ENCODE results near the gene THPO. TPM values are rescaled to one million over a fixed set of nuclear protein-coding genes. Genes with fewer than 3 reads are reported as not detected.

THPO gene
- polyA plus RNA-seq, 10 donors, result 1.1 to 2.1 (median 1.6) TPM

- no peak for DNase-seq
Measured at GRCh38 chr3:184335291-184335660, 42.7 kb downstream of the THPO start.

DNA sequence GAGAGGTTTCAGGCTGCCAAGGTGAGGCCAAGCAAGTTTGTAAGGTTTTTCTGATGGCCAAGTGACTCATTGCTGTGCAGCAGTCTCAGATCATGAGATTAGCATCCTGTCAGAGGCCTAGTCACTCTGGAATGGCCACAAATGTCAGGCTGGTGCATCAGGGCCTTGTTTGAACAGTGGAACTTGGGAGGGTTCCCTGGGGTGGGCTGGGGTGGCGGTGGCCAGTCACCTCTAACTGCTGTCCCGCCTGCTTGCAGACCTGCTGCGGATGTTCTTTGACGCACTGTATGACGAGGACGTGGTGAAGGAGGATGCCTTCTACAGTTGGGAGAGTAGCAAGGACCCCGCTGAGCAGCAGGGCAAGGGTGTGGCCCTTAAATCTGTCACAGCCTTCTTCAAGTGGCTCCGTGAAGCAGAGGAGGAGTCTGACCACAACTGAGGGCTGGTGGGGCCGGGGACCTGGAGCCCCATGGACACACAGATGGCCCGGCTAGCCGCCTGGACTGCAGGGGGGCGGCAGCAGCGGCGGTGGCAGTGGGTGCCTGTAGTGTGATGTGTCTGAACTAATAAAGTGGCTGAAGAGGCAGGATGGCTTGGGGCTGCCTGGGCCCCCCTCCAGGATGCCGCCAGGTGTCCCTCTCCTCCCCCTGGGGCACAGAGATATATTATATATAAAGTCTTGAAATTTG lies 43.4 kb downstream of the THPO start:
- DNase-seq, result no peak

DNA sequence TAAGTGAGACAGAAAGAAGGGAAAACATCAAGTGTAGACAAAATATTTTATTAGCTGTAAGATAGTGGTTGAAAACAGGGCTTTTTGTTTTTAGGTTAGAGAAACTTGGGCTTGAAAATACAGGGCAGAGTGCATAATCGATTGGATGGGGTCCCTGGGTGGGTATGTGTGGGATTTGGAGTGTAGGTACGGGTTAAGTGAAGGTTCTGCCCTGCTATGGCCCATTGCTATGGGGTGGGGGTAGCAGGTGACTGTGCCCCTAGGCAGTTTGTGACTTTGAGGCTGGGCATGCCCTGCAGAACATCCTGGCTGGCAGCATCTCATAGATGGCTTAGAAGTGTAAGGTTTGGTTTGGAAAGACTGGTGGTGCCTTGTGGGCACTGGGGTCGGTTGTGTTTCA lies 44.3 kb downstream of the THPO start:
- no peak for DNase-seq

- no peak for DNase-seq
Measured at GRCh38 chr3:184333190-184333589, 44.8 kb downstream of the THPO start.

GRCh38 chr3:184332370-184333090 lies 45.5 kb downstream of the THPO start:
- no peak for DNase-seq

- no peak for DNase-seq
Measured at GRCh38 chr3:184328516-184328915, 49.5 kb downstream of the THPO start.

DNA sequence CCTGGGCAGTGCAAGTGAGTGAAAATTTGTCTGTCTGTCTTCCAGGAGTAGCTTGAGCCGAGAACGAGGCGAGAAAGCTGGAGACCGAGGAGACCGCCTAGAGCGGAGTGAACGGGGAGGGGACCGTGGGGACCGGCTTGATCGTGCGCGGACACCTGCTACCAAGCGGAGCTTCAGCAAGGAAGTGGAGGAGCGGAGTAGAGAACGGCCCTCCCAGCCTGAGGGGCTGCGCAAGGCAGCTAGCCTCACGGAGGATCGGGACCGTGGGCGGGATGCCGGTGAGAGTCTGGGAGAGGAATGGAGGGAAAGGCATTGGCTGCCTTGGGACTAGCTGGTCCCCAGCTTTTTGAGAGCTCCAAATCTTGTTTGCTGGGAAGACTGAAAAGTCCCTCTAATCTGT lies 50.8 kb downstream of the THPO start:
- no peak for DNase-seq

DNA sequence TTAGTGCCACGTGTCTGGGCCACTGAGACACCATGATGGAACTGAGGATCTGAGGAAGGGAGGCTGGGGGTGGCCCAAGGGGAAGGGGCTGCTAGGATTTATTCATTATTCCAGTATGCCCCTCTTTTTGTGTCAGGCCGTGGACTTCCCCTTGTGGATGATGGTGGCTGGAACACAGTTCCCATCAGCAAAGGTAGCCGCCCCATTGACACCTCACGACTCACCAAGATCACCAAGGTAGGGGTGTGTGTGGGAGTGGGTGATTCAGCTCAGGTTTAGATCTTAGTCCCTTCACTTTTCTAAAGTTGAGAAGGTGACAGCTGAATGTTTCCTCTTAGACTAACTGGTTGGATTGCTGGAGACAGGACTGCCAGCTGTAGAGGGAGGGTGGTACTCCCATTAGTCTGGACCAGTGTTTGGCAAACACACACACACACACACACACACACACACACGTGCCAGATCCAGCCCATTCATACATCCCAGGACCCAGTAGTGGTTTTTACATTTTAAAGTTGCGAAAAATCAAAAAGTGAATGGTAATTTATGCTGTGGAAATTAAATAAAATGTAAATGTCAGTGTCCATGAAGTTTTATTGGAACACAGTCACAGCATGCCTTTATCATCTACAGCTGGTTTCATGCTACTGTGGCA lies 52.2 kb downstream of the THPO start:
- DNase-seq, result no peak

- DNase-seq, result no peak
Measured at GRCh38 chr3:184325269-184325668, 52.7 kb downstream of the THPO start.

GRCh38 chr3:184323696-184324095 lies 54.3 kb downstream of the THPO start:
- DNase-seq, result no peak

DNA sequence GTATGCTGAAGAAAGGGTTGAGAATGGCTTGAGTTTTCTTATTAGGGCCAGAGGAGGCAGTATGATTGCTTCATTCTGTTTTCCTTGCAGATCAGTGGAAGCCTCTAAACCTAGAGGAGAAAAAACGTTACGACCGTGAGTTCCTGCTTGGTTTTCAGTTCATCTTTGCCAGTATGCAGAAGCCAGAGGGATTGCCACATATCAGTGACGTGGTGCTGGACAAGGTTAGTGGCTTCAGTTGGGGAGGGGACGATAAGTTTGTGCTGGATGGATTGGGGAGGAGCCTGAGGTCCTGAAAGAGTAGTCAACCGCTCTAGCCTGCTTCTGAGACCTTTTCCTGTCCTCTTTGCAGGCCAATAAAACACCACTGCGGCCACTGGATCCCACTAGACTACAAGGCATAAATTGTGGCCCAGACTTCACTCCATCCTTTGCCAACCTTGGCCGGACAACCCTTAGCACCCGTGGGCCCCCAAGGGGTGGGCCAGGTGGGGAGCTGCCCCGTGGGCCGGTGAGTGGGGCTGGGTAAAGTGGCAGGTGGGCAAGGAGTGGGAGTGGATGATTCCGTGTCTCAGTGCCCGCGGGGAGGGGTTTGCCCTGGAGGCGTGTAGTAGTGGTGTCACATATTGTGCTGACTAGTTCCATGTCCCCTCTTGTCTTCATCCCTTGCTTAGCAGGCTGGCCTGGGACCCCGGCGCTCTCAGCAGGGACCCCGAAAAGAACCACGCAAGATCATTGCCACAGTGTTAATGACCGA lies 55.1 kb downstream of the THPO start:
- DNase-seq, result no peak

Other genes starting within 250 kb of the THPO start
- gene EIF2B5, start 242.8 kb downstream of the THPO start, polyA plus RNA-seq (ENCODE audit: insufficient read length in 10 of 10), result 10 to 100 TPM; 30.4 to 42.6 (median 35.5) TPM
- 10 to 100 TPM; 67.8 to 98.1 (median 76.6) TPM for gene DVL3, start 222.8 kb downstream of the THPO start, polyA plus RNA-seq (ENCODE audit: insufficient read length in 10 of 10)
- gene AP2M1, start 203.4 kb downstream of the THPO start, polyA plus RNA-seq (ENCODE audit: insufficient read length in 10 of 10), result 100 to 1,000 TPM; 185 to 233 (median 199) TPM
- 10 to 100 TPM; 38.3 to 52.9 (median 44.8) TPM for gene ABCF3, start 192.0 kb downstream of the THPO start, polyA plus RNA-seq (ENCODE audit: insufficient read length in 10 of 10)
- gene VWA5B2, start 148.6 kb downstream of the THPO start, polyA plus RNA-seq (ENCODE audit: insufficient read length in 10 of 10), result under 1 TPM in 9 of 10 donors, not detected in 1; 0.24 to 0.84 (median 0.48) TPM
- gene ALG3, start 129.2 kb downstream of the THPO start, polyA plus RNA-seq (ENCODE audit: insufficient read length in 10 of 10), result 10 to 100 TPM; 19.3 to 25.0 (median 21.2) TPM
- gene EEF1AKMT4, start 128.5 kb downstream of the THPO start, polyA plus RNA-seq (ENCODE audit: insufficient read length in 10 of 10), result 1 to 10 TPM in 8 of 10 donors, under 1 TPM in 2; 0.67 to 2.3 (median 1.5) TPM
- gene CAMK2N2, start 116.7 kb downstream of the THPO start, polyA plus RNA-seq (ENCODE audit: insufficient read length in 10 of 10), result under 1 TPM in 4 of 10 donors, not detected in 6; 0.10 to 0.22 (median 0.13) TPM
- under 1 TPM in 1 of 10 donors, not detected in 9; 0.16 TPM for gene ECE2, start 102.2 kb downstream of the THPO start, polyA plus RNA-seq (ENCODE audit: insufficient read length in 10 of 10)
- gene PSMD2, start 79.0 kb downstream of the THPO start, polyA plus RNA-seq (ENCODE audit: insufficient read length in 10 of 10), result 100 to 1,000 TPM; 149 to 175 (median 165) TPM
- gene EIF4G1, start 63.6 kb downstream of the THPO start, polyA plus RNA-seq (ENCODE audit: insufficient read length in 10 of 10), result 100 to 1,000 TPM; 155 to 234 (median 181) TPM
- gene FAM131A, start 40.6 kb downstream of the THPO start, polyA plus RNA-seq (ENCODE audit: insufficient read length in 10 of 10), result 10 to 100 TPM in 7 of 10 donors, 1 to 10 TPM in 3; 8.4 to 13.3 (median 10.7) TPM
- 1 to 10 TPM; 2.4 to 5.9 (median 3.2) TPM for gene CLCN2, start 16.6 kb downstream of the THPO start, polyA plus RNA-seq (ENCODE audit: insufficient read length in 10 of 10)
- gene POLR2H, start 16.5 kb downstream of the THPO start, polyA plus RNA-seq (ENCODE audit: insufficient read length in 10 of 10), result 10 to 100 TPM; 40.0 to 61.4 (median 43.8) TPM
- 10 to 100 TPM; 15.8 to 21.5 (median 17.4) TPM for gene CHRD, start 1.8 kb upstream of the THPO start, polyA plus RNA-seq (ENCODE audit: insufficient read length in 10 of 10)
- 10 to 100 TPM; 25.8 to 54.4 (median 32.4) TPM for gene EPHB3, start 183.6 kb upstream of the THPO start, polyA plus RNA-seq (ENCODE audit: insufficient read length in 10 of 10)

All from muscle of back (tissue), 11 donors.